Peyer's patch (tissue), 4 donors: ENCODE measurements around the gene SAP25.

ENCODE experiments used
- CTCF ChIP-seq, 6 experiments: fragments of 450-650 bp in 4 of 6; fragments of 200-600 bp in 2 of 6; sonication (generic) in 1 of 6; IDR thresholded peaks; one replicate each; pipeline ENCODE4 v1.5.1; 2017 to 2019; ENCODE audit warnings: antibody characterized with exemption in 6 of 6, mild to moderate bottlenecking in 3 of 6, moderate library complexity in 1 of 6
- POLR2A ChIP-seq, 2 donors: fragments of 450-650 bp; IDR thresholded peaks; one replicate each; pipeline ENCODE4 v1.5.1; 2017; ENCODE audit warnings: antibody characterized with exemption in 2 of 2, mild to moderate bottlenecking in 2 of 2, moderate library complexity in 2 of 2

- no peak for TF ChIP-seq POLR2A (IDR thresholded peaks at IDR 0.05)
- no peak for TF ChIP-seq CTCF (IDR thresholded peaks at IDR 0.05)
Measured at GRCh38 chr7:100573691-100574361, at the start of gene SAP25.
